Measurements from ENCODE around the gene HTR1D. TPM values are rescaled to one million over a fixed set of nuclear protein-coding genes. Genes with fewer than 3 reads are reported as not detected.
"Not testable (repeated sequence)": the region's sequence is repeated elsewhere in the genome, so short reads cannot be mapped to it uniquely, and the experiment has no call there.

The HTR1D gene
- total RNA-seq, 6 experiments from 2014 or later = not detected

- H3K4me1 ChIP-seq = no peaks in the 10 kb centered on the region
- no peaks in the 10 kb centered on the region for H3K9me3 ChIP-seq
- H3K4me3 ChIP-seq = no peak overlapping the region
- H3K27me3 ChIP-seq = no peaks in the 10 kb centered on the region
- no peaks in the 10 kb centered on the region for H3K36me3 ChIP-seq
- DNase-seq (no peak), ATAC-seq (no peak)
- WGBS (ENCODE audit: insufficient coverage, low coverage, low lambda C conversion rate, missing lambda C conversion rate) = 78% methylated on average over 2 of the region's 2 CpGs
- TF ChIP-seq, protein P1, sequence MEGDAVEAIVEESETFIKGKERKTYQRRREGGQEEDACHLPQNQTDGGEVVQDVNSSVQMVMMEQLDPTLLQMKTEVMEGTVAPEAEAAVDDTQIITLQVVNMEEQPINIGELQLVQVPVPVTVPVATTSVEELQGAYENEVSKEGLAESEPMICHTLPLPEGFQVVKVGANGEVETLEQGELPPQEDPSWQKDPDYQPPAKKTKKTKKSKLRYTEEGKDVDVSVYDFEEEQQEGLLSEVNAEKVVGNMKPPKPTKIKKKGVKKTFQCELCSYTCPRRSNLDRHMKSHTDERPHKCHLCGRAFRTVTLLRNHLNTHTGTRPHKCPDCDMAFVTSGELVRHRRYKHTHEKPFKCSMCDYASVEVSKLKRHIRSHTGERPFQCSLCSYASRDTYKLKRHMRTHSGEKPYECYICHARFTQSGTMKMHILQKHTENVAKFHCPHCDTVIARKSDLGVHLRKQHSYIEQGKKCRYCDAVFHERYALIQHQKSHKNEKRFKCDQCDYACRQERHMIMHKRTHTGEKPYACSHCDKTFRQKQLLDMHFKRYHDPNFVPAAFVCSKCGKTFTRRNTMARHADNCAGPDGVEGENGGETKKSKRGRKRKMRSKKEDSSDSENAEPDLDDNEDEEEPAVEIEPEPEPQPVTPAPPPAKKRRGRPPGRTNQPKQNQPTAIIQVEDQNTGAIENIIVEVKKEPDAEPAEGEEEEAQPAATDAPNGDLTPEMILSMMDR (IDR thresholded peaks at IDR 0.05) = no peak
- no peak for TF ChIP-seq POLR2A (IDR thresholded peaks at IDR 0.05)
- H3K27ac ChIP-seq = no peak overlapping the region
- intact Hi-C loops (cut with DNase I) = no loop called here
Observed at GRCh38 chr1:23237508-23237907, 20.2 kb upstream of the HTR1D start.

DNA sequence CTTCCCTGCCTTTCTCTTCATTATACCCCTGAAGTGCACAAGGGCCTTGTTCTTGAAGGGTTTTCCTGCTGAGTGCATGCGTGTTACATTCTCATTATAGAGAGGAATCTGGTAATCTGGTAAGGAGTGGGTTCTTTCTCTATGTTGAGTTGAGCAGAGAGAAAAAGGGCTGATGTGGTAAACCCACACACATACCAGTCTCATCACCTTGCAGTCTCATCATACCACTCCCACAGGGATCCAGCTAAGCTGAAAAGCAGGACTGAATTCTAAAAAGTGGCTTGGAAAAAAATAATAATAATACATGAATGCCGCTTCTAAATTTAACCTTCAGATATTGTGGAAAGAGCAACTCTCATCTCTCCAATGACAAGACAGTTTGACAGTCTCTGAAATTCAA lies 10.5 kb upstream of the HTR1D start:
- H3K27me3 ChIP-seq = no peaks in the 10 kb centered on the region
- DNase-seq (no peak), ATAC-seq (no peak)
- intact Hi-C loops (cut with DNase I) = no loop called here
- H3K36me3 ChIP-seq = no peaks in the 10 kb centered on the region
- TF ChIP-seq, protein P1 (IDR thresholded peaks at IDR 0.05) = no peak
- no peak for TF ChIP-seq POLR2A (IDR thresholded peaks at IDR 0.05)
- H3K9me3 ChIP-seq = no peaks in the 10 kb centered on the region
- no peak overlapping the region for H3K4me3 ChIP-seq
- H3K27ac ChIP-seq = no peak overlapping the region
- no peaks in the 10 kb centered on the region for H3K4me1 ChIP-seq
- WGBS (ENCODE audit: insufficient coverage, low coverage, low lambda C conversion rate, missing lambda C conversion rate) = 83% methylated on average over 1 of the region's 2 CpGs

GRCh38 chr1:23224739-23225648 lies 7.7 kb upstream of the HTR1D start:
- intact Hi-C loops (cut with DNase I) = no loop called here
- TF ChIP-seq POLR2A (IDR thresholded peaks at IDR 0.05) = no peak
- TF ChIP-seq, protein P1 (IDR thresholded peaks at IDR 0.05) = no peak
- ATAC-seq (peak; percentile 23 to 81 (median 44)), DNase-seq (no peak)
- H3K27me3 ChIP-seq = no peaks in the 10 kb centered on the region
- H3K4me1 ChIP-seq = no peaks in the 10 kb centered on the region
- H3K9me3 ChIP-seq = no peaks in the 10 kb centered on the region
- no peak overlapping the region for H3K4me3 ChIP-seq
- no peak overlapping the region for H3K27ac ChIP-seq
- no peaks in the 10 kb centered on the region for H3K36me3 ChIP-seq
- 58% methylated on average over 13 of the region's 17 CpGs for WGBS (ENCODE audit: insufficient coverage, low coverage, low lambda C conversion rate, missing lambda C conversion rate)

- H3K36me3 ChIP-seq; ATAC-seq; H3K4me1 ChIP-seq; H3K27ac ChIP-seq; H3K4me3 ChIP-seq; DNase-seq; H3K27me3 ChIP-seq; H3K9me3 ChIP-seq; intact Hi-C loops (cut with DNase I): not testable (repeated sequence)
- 78% methylated on average over 5 of the region's 6 CpGs for WGBS (ENCODE audit: insufficient coverage, low coverage, low lambda C conversion rate, missing lambda C conversion rate)
Observed at GRCh38 chr1:23223963-23224362, 6.7 kb upstream of the HTR1D start.

DNA sequence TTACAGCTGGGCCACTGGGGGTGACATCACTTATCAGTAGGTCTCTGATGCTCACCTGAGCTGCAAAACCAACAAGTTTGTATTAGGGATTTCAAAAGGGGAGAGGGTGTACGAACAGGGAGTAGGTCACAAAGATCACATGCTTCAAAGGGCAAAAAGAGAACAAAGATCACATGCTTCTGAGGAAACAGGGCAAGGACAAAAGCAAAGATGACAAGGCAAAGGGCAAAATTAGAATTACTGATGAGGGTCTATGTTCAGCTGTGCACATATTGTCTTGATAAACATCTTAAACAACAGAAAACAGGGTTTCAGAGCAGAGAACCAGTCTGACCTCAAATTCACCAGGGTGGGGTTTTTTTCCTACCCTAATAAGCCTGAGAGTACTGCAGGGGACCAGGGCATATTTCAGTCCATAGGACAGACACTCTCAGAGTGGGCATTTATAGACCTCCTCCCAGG lies 6.2 kb upstream of the HTR1D start:
- H3K27me3 ChIP-seq; DNase-seq; ATAC-seq; H3K9me3 ChIP-seq; H3K36me3 ChIP-seq; H3K4me3 ChIP-seq; H3K27ac ChIP-seq; H3K4me1 ChIP-seq; intact Hi-C loops (cut with DNase I): not testable (repeated sequence)
- WGBS (ENCODE audit: insufficient coverage, low coverage, low lambda C conversion rate, missing lambda C conversion rate) = 26% methylated on average over 1 of the region's 1 CpG
